Neural progenitor cell (in vitro differentiated cells): ENCODE measurements around the gene SLC35F3. TPM values are rescaled to one million over a fixed set of nuclear protein-coding genes. Genes with fewer than 3 reads are reported as not detected.

Source experiments
- DNase-seq: peaks from one replicate; pipeline ENCODE4 v3.0.0-alpha.2; 2016; ENCODE audit warnings: low spot score
- H2AFZ ChIP-seq: fragments of 200-600 bp; sonication (generic); replicated peaks from 2 replicates; pipeline ENCODE4 v1.6.1; 2016; ENCODE audit warnings: antibody characterized with exemption
- H3F3A ChIP-seq: fragments of 200-600 bp; sonication (generic); 2 replicates; pipeline ENCODE4 v1.6.1; 2016; ENCODE audit warnings: antibody characterized with exemption, low read depth
- H3K27ac ChIP-seq: fragments of 200-600 bp; sonication (generic); 2 replicates; pipeline ENCODE4 v1.5.1; 2016; ENCODE audit warnings: mild to moderate bottlenecking
- H3K27me3 ChIP-seq: fragments of 200-600 bp; sonication (generic); 2 replicates; pipeline ENCODE4 v1.6.1; 2016; ENCODE audit warnings: mild to moderate bottlenecking, moderate library complexity
- H3K36me3 ChIP-seq: fragments of 200-600 bp; sonication (generic); 2 replicates; pipeline ENCODE4 v1.5.1; 2016
- H3K4me1 ChIP-seq: fragments of 200-600 bp; sonication (generic); 2 replicates; pipeline ENCODE4 v1.6.1; 2016; ENCODE audit warnings: mixed run types
- H3K4me2 ChIP-seq: fragments of 200-600 bp; sonication (generic); 2 replicates; pipeline ENCODE4 v1.6.1; 2016
- H3K4me3 ChIP-seq: fragments of 200-600 bp; sonication (generic); 2 replicates; pipeline ENCODE4 v1.5.1; 2016
- H3K79me2 ChIP-seq: fragments of 200-600 bp; sonication (generic); 2 replicates; pipeline ENCODE4 v1.6.1; 2016; ENCODE audit warnings: low read depth
- H3K9ac ChIP-seq: fragments of 200-600 bp; sonication (generic); 2 replicates; pipeline ENCODE4 v1.6.1; 2016
- H3K9me3 ChIP-seq: fragments of 200-600 bp; sonication (generic); 2 replicates; pipeline ENCODE4 v1.5.1; 2016; ENCODE audit warnings: low read depth
- H4K20me1 ChIP-seq: fragments of 200-600 bp; sonication (generic); 2 replicates; pipeline ENCODE4 v1.6.1; 2016; ENCODE audit warnings: low read depth
- H3K27ac Mint-ChIP-seq: 3 replicates; pipeline ENCODE4 v1.8.0; 2021; ENCODE audit warnings: mixed read lengths
- H3K27me3 Mint-ChIP-seq: 2 replicates; pipeline ENCODE4 v1.8.0; 2022; ENCODE audit warnings: low read depth, mild to moderate bottlenecking, inconsistent platforms, moderate library complexity, mixed read lengths; ENCODE audit not compliant: insufficient read depth
- H3K36me3 Mint-ChIP-seq: 3 replicates; pipeline ENCODE4 v1.8.0; 2021; ENCODE audit warnings: mixed read lengths
- H3K4me1 Mint-ChIP-seq: 3 replicates; pipeline ENCODE4 v1.8.0; 2021; ENCODE audit warnings: mixed read lengths
- H3K4me3 Mint-ChIP-seq: 3 replicates; pipeline ENCODE4 v1.8.0; 2021; ENCODE audit warnings: mild to moderate bottlenecking, moderate library complexity, mixed read lengths
- H3K9me3 Mint-ChIP-seq: 3 replicates; pipeline ENCODE4 v1.8.0; 2020; ENCODE audit warnings: mixed read lengths
- EZH2 ChIP-seq: fragments of 200-600 bp; sonication (generic); IDR thresholded peaks from 2 replicates; pipeline ENCODE4 v1.6.1; 2017; ENCODE audit warnings: antibody characterized with exemption, mild to moderate bottlenecking, moderate library complexity
- EZH2phosphoT487 ChIP-seq: fragments of 200-600 bp; sonication (generic); IDR thresholded peaks from 2 replicates; pipeline ENCODE4 v1.6.1; 2017; ENCODE audit warnings: antibody characterized with exemption
- total RNA-seq: library from RNA; depleted of rRNA; stranded (reverse); fragments of >200 nt; gene quantifications from 2 replicates; pipeline ENCODE4 v1.2.3, GENCODE V29; 2015; ENCODE audit warnings: low replicate concordance
- TF ChIP-seq, protein P1 (sequence below): fragments of 200-600 bp; sonication (generic); IDR thresholded peaks from 2 replicates; pipeline ENCODE4 v1.5.1; 2017; ENCODE audit warnings: antibody characterized with exemption, mild to moderate bottlenecking

Gene SLC35F3
- total RNA-seq, 1 donor from 2014 or later = 0.79 TPM

DNA sequence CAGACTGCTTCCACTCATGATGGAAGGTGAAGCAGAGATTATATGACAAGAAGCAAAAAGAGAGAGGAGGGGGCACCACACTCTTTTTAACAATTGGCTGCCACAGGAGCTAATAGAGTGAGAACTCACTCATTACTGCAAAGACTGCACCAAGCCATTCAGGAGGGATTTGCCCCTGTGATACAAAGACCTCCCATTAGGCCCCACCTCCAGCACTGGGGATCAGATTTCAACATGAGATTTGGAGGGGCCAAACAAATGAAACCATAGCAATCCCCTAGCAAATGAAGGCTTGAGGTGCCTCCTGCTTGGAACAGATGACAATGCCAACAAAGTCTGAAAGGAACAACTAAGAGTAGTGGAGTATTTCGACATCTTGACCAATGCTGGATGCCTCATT is 346.3 kb downstream of the SLC35F3 start:
- Mint-ChIP-seq H3K9me3 (peaks cover 31% of the 10 kb centered on the region), H3K4me1 (peaks cover 17% of the 10 kb centered on the region), H3K27ac (peak overlapping the region; percentile 75), H3K27me3 (peaks cover 5% of the 10 kb centered on the region), H3K4me3 (no peak overlapping the region), H3K36me3 (no peaks in the 10 kb centered on the region)
- Histone ChIP-seq H3K36me3 (no peaks in the 10 kb centered on the region), H3K27ac (peak overlapping the region; percentile 65), H2AFZ (peak overlapping the region; percentile 68), H3K4me3 (peak overlapping the region; percentile 16), H3K9ac (no peak overlapping the region), H3K27me3 (no peaks in the 10 kb centered on the region), H3K9me3 (no peaks in the 10 kb centered on the region), H3F3A (peaks cover 14% of the 10 kb centered on the region), H3K4me1 (peaks cover 16% of the 10 kb centered on the region), H3K79me2 (no peaks in the 10 kb centered on the region), H4K20me1 (no peaks in the 10 kb centered on the region), H3K4me2 (peak overlapping the region; percentile 54)
- peak; percentile 88 for DNase-seq
- TF ChIP-seq EZH2phosphoT487 = no peak
- TF ChIP-seq EZH2 = no peak
- TF ChIP-seq, protein P1, sequence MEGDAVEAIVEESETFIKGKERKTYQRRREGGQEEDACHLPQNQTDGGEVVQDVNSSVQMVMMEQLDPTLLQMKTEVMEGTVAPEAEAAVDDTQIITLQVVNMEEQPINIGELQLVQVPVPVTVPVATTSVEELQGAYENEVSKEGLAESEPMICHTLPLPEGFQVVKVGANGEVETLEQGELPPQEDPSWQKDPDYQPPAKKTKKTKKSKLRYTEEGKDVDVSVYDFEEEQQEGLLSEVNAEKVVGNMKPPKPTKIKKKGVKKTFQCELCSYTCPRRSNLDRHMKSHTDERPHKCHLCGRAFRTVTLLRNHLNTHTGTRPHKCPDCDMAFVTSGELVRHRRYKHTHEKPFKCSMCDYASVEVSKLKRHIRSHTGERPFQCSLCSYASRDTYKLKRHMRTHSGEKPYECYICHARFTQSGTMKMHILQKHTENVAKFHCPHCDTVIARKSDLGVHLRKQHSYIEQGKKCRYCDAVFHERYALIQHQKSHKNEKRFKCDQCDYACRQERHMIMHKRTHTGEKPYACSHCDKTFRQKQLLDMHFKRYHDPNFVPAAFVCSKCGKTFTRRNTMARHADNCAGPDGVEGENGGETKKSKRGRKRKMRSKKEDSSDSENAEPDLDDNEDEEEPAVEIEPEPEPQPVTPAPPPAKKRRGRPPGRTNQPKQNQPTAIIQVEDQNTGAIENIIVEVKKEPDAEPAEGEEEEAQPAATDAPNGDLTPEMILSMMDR = no peak

DNA sequence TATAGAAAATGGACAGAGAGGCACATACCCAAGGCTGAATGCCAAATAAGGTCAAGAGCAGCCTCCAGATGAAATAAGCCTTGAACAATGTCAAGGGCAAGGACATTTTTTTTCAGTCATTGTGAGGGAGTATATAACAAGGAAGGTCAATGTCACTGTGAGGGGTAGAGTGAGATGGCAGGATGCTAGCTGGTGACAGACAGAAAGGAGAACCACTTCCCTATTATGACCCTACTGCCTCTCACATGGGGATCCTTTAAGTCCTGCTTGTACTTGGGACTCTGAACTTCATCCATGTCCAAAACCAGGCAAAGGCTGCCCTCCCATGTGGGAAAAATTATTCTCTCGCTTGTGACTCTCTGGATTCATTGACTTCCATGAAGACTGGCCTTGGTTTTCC is 349.3 kb downstream of the SLC35F3 start:
- Histone ChIP-seq H3K79me2 (no peaks in the 10 kb centered on the region), H3K9me3 (no peaks in the 10 kb centered on the region), H3K4me2 (no peak overlapping the region), H3K9ac (no peak overlapping the region), H3K27ac (no peak overlapping the region), H3K4me3 (no peak overlapping the region), H3F3A (peaks cover 14% of the 10 kb centered on the region), H3K27me3 (no peaks in the 10 kb centered on the region), H3K36me3 (no peaks in the 10 kb centered on the region), H4K20me1 (no peaks in the 10 kb centered on the region), H2AFZ (no peak overlapping the region), H3K4me1 (peaks cover 16% of the 10 kb centered on the region)
- Mint-ChIP-seq H3K4me1 (peaks cover 17% of the 10 kb centered on the region), H3K9me3 (peaks cover 25% of the 10 kb centered on the region), H3K27me3 (peaks cover 2% of the 10 kb centered on the region), H3K36me3 (no peaks in the 10 kb centered on the region), H3K4me3 (no peak overlapping the region), H3K27ac (no peak overlapping the region)
- DNase-seq = no peak
- TF ChIP-seq, protein P1 = no peak
- TF ChIP-seq EZH2 = no peak
- no peak for TF ChIP-seq EZH2phosphoT487

DNA sequence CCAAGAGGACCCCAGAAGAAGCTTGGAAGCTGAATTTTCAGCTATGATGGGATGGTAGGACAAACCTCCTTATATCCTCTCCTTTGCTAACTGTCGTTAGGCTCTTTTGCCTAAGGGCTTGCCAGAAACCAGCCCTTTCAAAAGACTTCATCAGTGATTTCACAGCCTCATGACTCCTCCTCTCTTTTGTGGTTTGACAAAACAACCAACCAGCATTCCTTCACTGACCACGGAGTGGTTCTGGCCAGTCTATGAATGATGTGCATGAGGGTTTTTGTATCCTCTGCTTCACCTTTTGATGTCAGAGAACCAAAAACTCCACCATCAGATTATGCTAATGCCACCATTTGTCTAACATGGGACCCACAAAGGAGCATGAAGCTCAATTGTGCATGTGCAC is 351.9 kb downstream of the SLC35F3 start:
- Mint-ChIP-seq H3K4me3 (no peak overlapping the region), H3K9me3 (peaks cover 18% of the 10 kb centered on the region), H3K27me3 (no peaks in the 10 kb centered on the region), H3K27ac (no peak overlapping the region), H3K4me1 (peaks cover 6% of the 10 kb centered on the region), H3K36me3 (no peaks in the 10 kb centered on the region)
- no peak overlapping the region for H2AFZ ChIP-seq
- no peaks in the 10 kb centered on the region for H3K9me3 ChIP-seq
- no peak overlapping the region for H3K4me3 ChIP-seq
- peaks cover 5% of the 10 kb centered on the region for H3F3A ChIP-seq
- H3K27me3 ChIP-seq = no peaks in the 10 kb centered on the region
- no peak overlapping the region for H3K4me2 ChIP-seq
- H4K20me1 ChIP-seq = no peaks in the 10 kb centered on the region
- peaks cover 7% of the 10 kb centered on the region for H3K4me1 ChIP-seq
- TF ChIP-seq, protein P1 = no peak
- TF ChIP-seq EZH2phosphoT487 = no peak
- no peak for TF ChIP-seq EZH2
- no peak overlapping the region for H3K9ac ChIP-seq
- H3K79me2 ChIP-seq = no peaks in the 10 kb centered on the region
- DNase-seq = no peak
- no peaks in the 10 kb centered on the region for H3K36me3 ChIP-seq
- no peak overlapping the region for H3K27ac ChIP-seq
